ENCODE measurements around the gene PRKAR1B.

- TF ChIP-seq ZNF133 (tag by site-specific recombination; IDR thresholded peaks at IDR 0.05) (no peak), REST (tag by site-specific recombination; IDR thresholded peaks at IDR 0.05) (no peak), CTCF (tag by site-specific recombination; IDR thresholded peaks at IDR 0.05) (no peak)
Measured at GRCh38 chr7:673681-674453, 53.2 kb downstream of the PRKAR1B start.
